HepG2 (cell line): ENCODE results near the gene RNF126. TPM values are rescaled to one million over a fixed set of nuclear protein-coding genes. Genes with fewer than 3 reads are reported as not detected.

Source experiments
- ATF2 ChIP-seq: sonication (generic); formaldehyde crosslinking; IDR thresholded peaks from 2 replicates; pipeline ENCODE4 v1.4.0; 2020; ENCODE audit warnings: missing genetic modification reagents
- ATF7-NPFF ChIP-seq: sonication (generic); formaldehyde crosslinking; IDR thresholded peaks from 2 replicates; pipeline ENCODE4 v1.8.1; 2023; ENCODE audit warnings: mild to moderate bottlenecking, low read depth, missing genetic modification reagents, moderate library complexity
- ELF1 ChIP-seq: sonication (generic); formaldehyde crosslinking; IDR thresholded peaks from 2 replicates; pipeline ENCODE4 v1.4.0; 2020; ENCODE audit warnings: missing genetic modification reagents
- GATAD2A ChIP-seq: IDR thresholded peaks from 2 replicates; pipeline ENCODE4 v1.6.1; 2016
- RFX1 ChIP-seq: fragments of 450-650 bp; IDR thresholded peaks from 2 replicates; pipeline ENCODE4 v1.6.1; 2017
- TERF1 ChIP-seq: sonication (generic); formaldehyde crosslinking; IDR thresholded peaks from 2 replicates; pipeline ENCODE4 v1.8.0; 2022; ENCODE audit warnings: mild to moderate bottlenecking, missing genetic modification reagents, moderate library complexity
- ZFP37 ChIP-seq: sonication (generic); formaldehyde crosslinking; IDR thresholded peaks from 2 replicates; pipeline ENCODE4 v1.4.0; 2020; ENCODE audit warnings: missing genetic modification reagents, borderline replicate concordance
- ZMAT3 ChIP-seq: sonication (generic); formaldehyde crosslinking; conservative IDR thresholded peaks from 2 replicates; pipeline ENCODE4 v1.7.0; 2021; ENCODE audit warnings: missing genetic modification reagents
- ZNF263 ChIP-seq: sonication (generic); formaldehyde crosslinking; IDR thresholded peaks from 2 replicates; pipeline ENCODE4 v1.4.0; 2020; ENCODE audit warnings: missing genetic modification reagents
- ZNF446 ChIP-seq: sonication (generic); formaldehyde crosslinking; IDR thresholded peaks from 2 replicates; pipeline ENCODE4 v1.5.0; 2020; ENCODE audit warnings: mild to moderate bottlenecking, missing genetic modification reagents
- ZNF556 ChIP-seq: sonication (generic); formaldehyde crosslinking; IDR thresholded peaks from 2 replicates; pipeline ENCODE4 v1.4.0; 2020; ENCODE audit warnings: mild to moderate bottlenecking, missing genetic modification reagents, borderline replicate concordance
- ZNF563 ChIP-seq: sonication (generic); formaldehyde crosslinking; IDR thresholded peaks from 2 replicates; pipeline ENCODE4 v1.8.0; 2022; ENCODE audit warnings: mild to moderate bottlenecking, moderate library complexity, missing genetic modification reagents
- ZNF607 ChIP-seq: sonication (generic); formaldehyde crosslinking; IDR thresholded peaks from 2 replicates; pipeline ENCODE4 v1.5.1; 2020; ENCODE audit warnings: missing genetic modification reagents, mild to moderate bottlenecking, borderline replicate concordance
- ZNF614 ChIP-seq: IDR thresholded peaks from 2 replicates; pipeline ENCODE4 v1.6.1; 2018; ENCODE audit warnings: missing biosample characterization, missing genetic modification reagents, inconsistent platforms, borderline replicate concordance
- ZNF749 ChIP-seq: sonication (generic); formaldehyde crosslinking; IDR thresholded peaks from 2 replicates; pipeline ENCODE4 v1.8.0; 2022; ENCODE audit warnings: mild to moderate bottlenecking, missing genetic modification reagents, moderate library complexity, borderline replicate concordance
- ZSCAN20 ChIP-seq: sonication (generic); formaldehyde crosslinking; IDR thresholded peaks from 2 replicates; pipeline ENCODE4 v1.4.0; 2020; ENCODE audit warnings: missing genetic modification reagents, mild to moderate bottlenecking, borderline replicate concordance
- polyA plus RNA-seq, 8 experiments: library from polyadenylated mRNA; depleted of rRNA in 3 of 8; stranded (reverse) in 7 of 8; unstranded in 1 of 8; fragments of >200 nt; fragmentation: Illumina TruSeq in 4 of 8; extraction: Trizol in 4 of 8; gene quantifications; 2 replicates each; pipeline versions ENCODE4 v1.2.1 to v1.2.3, GENCODE V29; 2011 to 2016; ENCODE audit warnings: low read depth in 4 of 8, missing spikeins in 1 of 8, mixed read lengths in 1 of 8; ENCODE audit not compliant: insufficient read depth in 1 of 8
- total RNA-seq, 5 experiments: library from RNA; depleted of rRNA; stranded (reverse); fragments of >200 nt; fragmentation: Illumina TruSeq; extraction: Trizol; gene quantifications; 2 replicates each; pipeline ENCODE4 v1.2.3, GENCODE V29; 2016; ENCODE audit warnings: low read depth in 1 of 5
- TF ChIP-seq, protein P1 (sequence below): IDR thresholded peaks from 2 replicates; pipeline ENCODE4 v1.6.1; 2016; ENCODE audit warnings: low read depth, borderline replicate concordance
- TF ChIP-seq, protein P2 (sequence below), 2 experiments: sonication (generic) in 1 of 2; formaldehyde crosslinking in 1 of 2; IDR thresholded peaks; 2 replicates each; pipeline versions ENCODE4 v1.4.0 to v1.6.1; 2016 to 2020; ENCODE audit warnings: borderline replicate concordance in 1 of 2, low read depth in 1 of 2, mild to moderate bottlenecking in 1 of 2, missing genetic modification reagents in 1 of 2
- TF ChIP-seq, protein P3 (sequence below): sonication (generic); formaldehyde crosslinking; IDR thresholded peaks from 2 replicates; pipeline ENCODE4 v1.8.0; 2022; ENCODE audit warnings: mild to moderate bottlenecking, missing genetic modification reagents, borderline replicate concordance

RNF126 gene
- total and polyA plus RNA-seq, 2 of the 13 experiments (the other 11 are each of a cell fraction or from before 2014, with no cell fraction given), result 23.2 to 34.0 TPM

DNA sequence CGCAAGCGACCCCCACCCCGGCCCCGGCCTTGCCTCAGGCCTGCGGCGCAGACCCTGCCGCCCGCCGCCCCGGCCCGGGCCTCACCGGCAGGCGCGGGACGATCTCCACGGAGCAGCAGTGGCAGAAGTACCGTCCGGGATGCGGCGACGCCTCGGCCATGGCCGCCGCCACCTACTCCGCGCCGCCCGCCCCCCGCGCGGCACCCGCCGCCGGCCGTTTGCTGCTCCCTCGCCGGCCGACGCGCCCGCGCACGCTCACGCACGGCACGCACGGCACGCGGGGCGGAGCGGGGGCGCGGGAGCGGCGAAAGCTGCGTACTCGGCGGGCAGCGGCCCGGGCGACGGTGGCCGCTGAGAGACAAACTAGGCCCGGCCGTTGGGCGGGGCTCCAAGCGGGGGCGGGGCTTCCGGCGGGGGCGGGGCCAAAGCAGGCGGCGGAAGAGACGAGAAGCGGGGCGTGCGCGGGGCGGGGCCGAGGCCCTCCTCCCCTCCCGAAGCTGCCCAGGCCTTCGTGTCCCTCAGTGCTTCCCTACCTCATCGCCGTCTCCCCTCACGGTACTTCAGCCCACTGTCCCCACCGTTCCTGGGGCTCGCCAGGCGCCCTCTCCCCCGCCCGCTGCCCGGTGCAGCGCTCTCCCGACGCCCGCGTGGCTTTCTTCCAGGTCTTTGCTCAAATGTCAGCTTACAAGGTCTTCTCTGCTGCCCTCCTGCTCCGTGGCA lies at the start of gene RNF126 (continued):
- TF ChIP-seq ZSCAN20 (CRISPR knock-in tag), result 0 out of 2 replicates have a peak, but pooled peaks have one; percentile 10
- TF ChIP-seq RFX1, result no peak
- 0 out of 2 replicates have a peak, but pooled peaks have one; percentile 51 for TF ChIP-seq ZNF749 (CRISPR knock-in tag)
- no peak for TF ChIP-seq ELF1 (CRISPR knock-in tag)
- TF ChIP-seq ZNF607 (CRISPR knock-in tag), result 0 out of 2 replicates have a peak, but pooled peaks have one; percentile 20
- TF ChIP-seq ZNF563, result peak; percentile 79; the same call in 1 of the 2 replicates
- no peak for TF ChIP-seq ZNF446
- no peak for TF ChIP-seq TERF1 (CRISPR knock-in tag)
- TF ChIP-seq ATF2 (CRISPR knock-in tag), result peak; percentile 47; the same call in 1 of the 2 replicates
- TF ChIP-seq ATF7-NPFF (CRISPR knock-in tag), result peak; percentile 59; the same call in 1 of the 2 replicates
- TF ChIP-seq, protein P1, sequence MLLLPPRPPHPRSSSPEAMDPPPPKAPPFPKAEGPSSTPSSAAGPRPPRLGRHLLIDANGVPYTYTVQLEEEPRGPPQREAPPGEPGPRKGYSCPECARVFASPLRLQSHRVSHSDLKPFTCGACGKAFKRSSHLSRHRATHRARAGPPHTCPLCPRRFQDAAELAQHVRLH, result 0 out of 2 replicates have a peak, but pooled peaks have one; percentile 43
- TF ChIP-seq, protein P2, sequence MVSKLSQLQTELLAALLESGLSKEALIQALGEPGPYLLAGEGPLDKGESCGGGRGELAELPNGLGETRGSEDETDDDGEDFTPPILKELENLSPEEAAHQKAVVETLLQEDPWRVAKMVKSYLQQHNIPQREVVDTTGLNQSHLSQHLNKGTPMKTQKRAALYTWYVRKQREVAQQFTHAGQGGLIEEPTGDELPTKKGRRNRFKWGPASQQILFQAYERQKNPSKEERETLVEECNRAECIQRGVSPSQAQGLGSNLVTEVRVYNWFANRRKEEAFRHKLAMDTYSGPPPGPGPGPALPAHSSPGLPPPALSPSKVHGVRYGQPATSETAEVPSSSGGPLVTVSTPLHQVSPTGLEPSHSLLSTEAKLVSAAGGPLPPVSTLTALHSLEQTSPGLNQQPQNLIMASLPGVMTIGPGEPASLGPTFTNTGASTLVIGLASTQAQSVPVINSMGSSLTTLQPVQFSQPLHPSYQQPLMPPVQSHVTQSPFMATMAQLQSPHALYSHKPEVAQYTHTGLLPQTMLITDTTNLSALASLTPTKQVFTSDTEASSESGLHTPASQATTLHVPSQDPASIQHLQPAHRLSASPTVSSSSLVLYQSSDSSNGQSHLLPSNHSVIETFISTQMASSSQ (IDR thresholded peaks at IDR 0.05; ENCODE audit: low read depth), result no peak
- TF ChIP-seq, protein P2 (CRISPR knock-in tag; IDR thresholded peaks at IDR 0.05; ENCODE audit: borderline replicate concordance), result peak; percentile 74
- TF ChIP-seq ZMAT3 (CRISPR knock-in tag), result 0 out of 2 replicates have a peak, but pooled peaks have one; percentile 16
- 0 out of 2 replicates have a peak, but pooled peaks have one; percentile 14 for TF ChIP-seq ZNF263 (CRISPR knock-in tag)
- TF ChIP-seq, protein P3, sequence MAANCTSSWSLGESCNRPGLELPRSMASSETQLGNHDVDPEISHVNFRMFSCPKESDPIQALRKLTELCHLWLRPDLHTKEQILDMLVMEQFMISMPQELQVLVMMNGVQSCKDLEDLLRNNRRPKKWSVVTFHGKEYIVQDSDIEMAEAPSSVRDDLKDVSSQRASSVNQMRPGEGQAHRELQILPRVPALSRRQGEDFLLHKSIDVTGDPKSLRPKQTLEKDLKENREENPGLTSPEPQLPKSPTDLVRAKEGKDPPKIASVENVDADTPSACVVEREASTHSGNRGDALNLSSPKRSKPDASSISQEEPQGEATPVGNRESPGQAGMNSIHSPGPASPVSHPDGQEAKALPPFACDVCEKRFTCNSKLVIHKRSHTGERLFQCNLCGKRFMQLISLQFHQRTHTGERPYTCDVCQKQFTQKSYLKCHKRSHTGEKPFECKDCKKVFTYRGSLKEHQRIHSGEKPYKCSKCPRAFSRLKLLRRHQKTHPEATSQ (CRISPR knock-in tag), result no peak
- peak; percentile 68; the same call in 1 of the 2 replicates for TF ChIP-seq ZNF614 (CRISPR knock-in tag)
- 0 out of 2 replicates have a peak, but pooled peaks have one; percentile 27 for TF ChIP-seq GATAD2A (CRISPR knock-in tag)
- peak; percentile 77; the same call in 1 of the 2 replicates for TF ChIP-seq ZFP37 (CRISPR knock-in tag)
- peak; percentile 56; the same call in 1 of the 2 replicates for TF ChIP-seq ZNF556 (CRISPR knock-in tag)
